22Rv1 (cell line): ENCODE data around the gene ZNF385C.
"Not testable (repeated sequence)": the region's sequence is repeated elsewhere in the genome, so short reads cannot be mapped to it uniquely, and the experiment has no call there.

Source experiments
- H3K27ac ChIP-seq: fragments of 450-650 bp; 2 replicates; pipeline ENCODE4 v1.5.1; 2017
- ZFX ChIP-seq: fragments of 450-650 bp; IDR thresholded peaks from 2 replicates; pipeline ENCODE4 v1.6.1; 2017; ENCODE audit warnings: antibody characterized with exemption, borderline replicate concordance
- TF ChIP-seq, protein P1 (sequence below): fragments of 450-650 bp; IDR thresholded peaks from 2 replicates; pipeline ENCODE4 v1.5.1; 2017; ENCODE audit warnings: mild to moderate bottlenecking

Gene ZNF385C

DNA sequence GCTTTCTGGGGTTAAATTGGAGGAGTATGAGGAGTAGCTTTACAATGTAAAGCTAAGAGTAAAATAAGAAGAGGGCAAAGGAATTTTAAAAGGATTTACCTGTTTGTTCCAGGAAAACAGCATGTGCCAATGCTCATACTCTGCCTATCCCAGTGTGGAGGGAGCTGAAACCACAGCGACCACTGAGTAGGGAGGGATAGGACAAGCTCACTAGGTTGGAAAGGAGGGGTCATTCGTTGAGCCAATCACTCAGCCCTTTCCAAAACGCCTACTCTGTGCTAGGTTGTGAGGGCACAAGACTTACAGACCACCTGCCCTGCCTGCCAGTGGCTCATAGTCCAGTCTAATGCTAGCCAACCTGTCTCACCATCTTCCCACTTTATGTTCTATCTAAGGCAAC lies 79.9 kb downstream of the ZNF385C start:
- peak overlapping the region; percentile 88 for H3K27ac ChIP-seq
- TF ChIP-seq, protein P1, sequence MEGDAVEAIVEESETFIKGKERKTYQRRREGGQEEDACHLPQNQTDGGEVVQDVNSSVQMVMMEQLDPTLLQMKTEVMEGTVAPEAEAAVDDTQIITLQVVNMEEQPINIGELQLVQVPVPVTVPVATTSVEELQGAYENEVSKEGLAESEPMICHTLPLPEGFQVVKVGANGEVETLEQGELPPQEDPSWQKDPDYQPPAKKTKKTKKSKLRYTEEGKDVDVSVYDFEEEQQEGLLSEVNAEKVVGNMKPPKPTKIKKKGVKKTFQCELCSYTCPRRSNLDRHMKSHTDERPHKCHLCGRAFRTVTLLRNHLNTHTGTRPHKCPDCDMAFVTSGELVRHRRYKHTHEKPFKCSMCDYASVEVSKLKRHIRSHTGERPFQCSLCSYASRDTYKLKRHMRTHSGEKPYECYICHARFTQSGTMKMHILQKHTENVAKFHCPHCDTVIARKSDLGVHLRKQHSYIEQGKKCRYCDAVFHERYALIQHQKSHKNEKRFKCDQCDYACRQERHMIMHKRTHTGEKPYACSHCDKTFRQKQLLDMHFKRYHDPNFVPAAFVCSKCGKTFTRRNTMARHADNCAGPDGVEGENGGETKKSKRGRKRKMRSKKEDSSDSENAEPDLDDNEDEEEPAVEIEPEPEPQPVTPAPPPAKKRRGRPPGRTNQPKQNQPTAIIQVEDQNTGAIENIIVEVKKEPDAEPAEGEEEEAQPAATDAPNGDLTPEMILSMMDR, result no peak
- TF ChIP-seq ZFX, result no peak

DNA sequence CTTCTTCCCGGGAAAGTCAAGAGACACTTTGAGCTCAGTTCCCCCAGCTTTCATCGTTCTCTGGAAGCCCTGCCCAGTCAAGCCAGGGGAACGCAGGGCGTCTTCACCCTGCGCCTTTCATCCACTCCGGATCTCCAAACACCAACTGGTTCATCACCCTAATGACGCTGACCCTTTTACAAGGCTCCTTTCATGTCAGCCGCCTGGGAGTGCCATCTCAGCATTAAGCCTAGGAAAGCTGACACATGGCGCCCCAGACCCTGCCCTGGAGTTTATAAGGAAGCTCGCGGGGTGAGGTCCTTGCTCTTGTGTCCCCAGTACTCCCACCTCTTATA lies 80.4 kb downstream of the ZNF385C start:
- H3K27ac ChIP-seq, result peak overlapping the region; percentile 88
- no peak for TF ChIP-seq ZFX
- TF ChIP-seq, protein P1, result no peak

DNA sequence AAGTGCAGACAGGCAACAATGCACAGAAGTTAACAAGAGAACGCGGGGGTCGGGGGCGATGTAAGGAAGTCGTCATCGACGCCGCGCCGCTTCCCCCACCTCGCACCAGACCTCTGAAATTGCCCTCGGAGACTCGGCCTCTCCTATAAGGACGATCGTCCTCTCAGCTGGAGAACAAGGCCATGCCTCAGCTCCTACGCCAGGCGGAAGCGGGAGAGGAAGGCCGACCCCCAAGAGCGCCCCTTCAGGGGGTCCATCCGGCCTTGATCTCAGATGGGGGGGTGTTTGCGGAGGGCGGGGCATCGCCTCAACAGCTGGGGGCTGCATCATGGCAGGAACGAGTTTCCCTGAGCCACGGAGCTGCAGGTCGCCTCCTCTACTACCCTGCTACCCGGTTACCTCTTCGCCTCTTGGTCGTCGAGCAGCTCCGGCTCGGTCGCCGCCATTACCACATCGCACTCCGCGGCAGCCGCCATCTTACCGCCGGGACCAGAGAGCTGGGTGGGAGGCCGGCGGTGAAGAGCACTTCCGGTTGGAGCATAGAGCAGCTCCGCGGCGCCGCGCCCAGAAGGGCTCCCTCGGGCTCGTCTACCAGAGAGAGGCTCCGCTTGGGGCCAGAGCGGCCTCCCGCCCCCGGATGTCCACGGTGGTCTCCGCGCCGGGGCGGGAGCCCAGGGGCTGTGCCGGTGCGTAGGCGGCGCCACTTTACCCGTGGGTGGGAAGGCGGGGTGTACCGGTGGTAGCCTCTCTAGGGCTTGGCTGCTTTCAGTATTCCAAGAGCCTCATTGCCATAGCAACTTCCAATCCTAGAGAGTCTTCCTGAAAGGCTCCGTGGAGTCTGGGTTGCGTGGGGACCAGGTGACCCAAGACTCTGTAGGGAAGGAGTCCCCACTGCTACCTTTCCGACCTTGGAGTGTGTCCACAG lies 81.1 kb downstream of the ZNF385C start, which contains the start of gene DNAJC7:
TSS of gene DNAJC7 (minus strand) at position 499 of the 925 bp plus-strand sequence. CDS start at position 476, 23 bp downstream.
- H3K27ac ChIP-seq, result peak within 1 kb of the TSS; percentile 88
- TF ChIP-seq, protein P1, result peak; percentile 12; the same call in 1 of the 2 replicates
- no peak for TF ChIP-seq ZFX

DNA sequence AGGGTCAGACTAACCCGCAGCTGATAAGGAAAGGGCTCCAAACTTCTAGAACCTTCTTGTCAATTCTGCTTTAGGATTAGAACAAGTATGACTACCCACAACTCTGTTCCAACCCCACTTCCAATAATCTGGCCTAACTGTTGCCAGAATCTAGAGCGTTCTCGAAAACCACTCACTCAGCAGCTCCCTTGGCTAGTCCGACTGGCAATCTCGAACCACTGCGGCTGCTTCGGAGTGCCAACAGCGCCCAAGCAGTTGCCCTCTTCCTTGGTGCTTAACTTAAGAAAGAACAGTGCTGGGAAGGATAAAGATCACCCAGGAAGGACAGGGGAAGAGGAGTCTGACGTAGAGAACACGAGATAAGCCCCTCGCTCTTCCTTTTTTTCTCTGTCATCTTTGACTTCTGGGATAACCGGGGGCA lies 81.9 kb downstream of the ZNF385C start:
- peak overlapping the region; percentile 88 for H3K27ac ChIP-seq
- no peak for TF ChIP-seq ZFX
- TF ChIP-seq, protein P1, result no peak

DNA sequence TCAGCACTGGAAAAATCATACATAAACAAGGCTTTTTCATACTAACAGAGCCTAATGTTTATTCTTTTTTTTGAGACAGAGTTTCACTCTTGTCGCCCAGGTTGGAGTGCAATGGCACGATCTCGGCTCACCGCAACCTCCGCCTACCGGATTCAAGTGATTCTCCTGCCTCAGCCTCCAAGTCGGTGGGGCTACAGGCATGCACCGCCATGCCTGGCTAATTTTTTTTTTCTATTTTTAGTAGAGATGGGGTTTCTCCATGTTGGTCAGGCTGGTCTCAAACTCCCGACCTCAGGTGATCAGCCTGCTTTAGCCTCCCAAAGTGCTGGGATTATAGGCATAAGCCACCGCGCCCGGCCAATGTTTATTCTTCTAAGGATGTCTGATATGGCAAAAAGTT lies 84.5 kb downstream of the ZNF385C start:
- H3K27ac ChIP-seq, result not testable (repeated sequence)

DNA sequence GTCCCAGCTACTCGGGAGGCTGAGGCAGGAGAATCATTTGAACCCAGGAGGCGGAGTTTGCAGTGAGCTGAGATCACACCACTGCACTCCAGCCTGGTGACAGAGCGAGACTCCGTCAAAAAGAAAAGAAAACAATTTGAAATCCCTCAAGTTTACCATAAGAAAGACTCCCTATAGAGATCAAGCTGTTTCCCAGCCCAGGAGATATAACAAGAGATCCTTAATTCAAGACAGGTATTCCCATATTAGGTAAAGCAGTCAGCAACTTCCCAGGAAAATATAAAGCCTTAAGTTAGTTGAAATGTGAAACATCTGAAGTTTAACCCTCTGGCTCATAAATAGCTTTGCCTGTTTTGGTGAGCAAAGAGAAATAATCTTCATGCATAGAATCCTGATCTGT lies 85.9 kb downstream of the ZNF385C start:
- not testable (repeated sequence) for H3K27ac ChIP-seq

DNA sequence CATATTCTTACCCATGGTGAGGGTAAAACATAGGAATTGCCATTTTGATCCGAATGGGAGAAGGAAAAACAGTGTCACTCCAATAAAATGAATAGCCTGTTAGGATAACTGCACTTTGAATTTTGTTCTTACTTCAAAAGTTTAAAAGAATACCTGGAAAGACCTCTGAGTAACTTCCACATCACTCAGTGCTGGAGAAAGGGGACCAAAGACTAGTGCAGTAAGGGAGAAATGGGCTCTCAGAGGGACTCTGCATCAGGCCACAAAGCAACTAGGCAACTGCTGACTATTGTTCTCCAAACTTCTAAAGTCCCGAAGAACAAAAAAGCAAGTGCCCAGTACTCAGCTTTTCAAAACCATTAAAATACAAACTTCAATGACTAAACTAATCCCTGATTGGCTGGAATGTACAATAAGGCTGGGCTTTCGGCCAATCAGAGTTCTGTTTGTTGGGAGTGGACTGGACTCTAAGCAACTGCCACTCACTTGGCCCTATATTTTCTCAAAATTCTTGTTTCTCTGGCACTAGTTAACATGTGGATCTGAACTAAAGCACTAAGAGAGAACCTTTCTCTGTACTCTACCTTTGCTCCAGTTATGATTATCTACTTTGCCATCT lies 87.3 kb downstream of the ZNF385C start:
- H3K27ac ChIP-seq, result peak overlapping the region; percentile 53
- TF ChIP-seq ZFX, result no peak
- TF ChIP-seq, protein P1, result no peak

DNA sequence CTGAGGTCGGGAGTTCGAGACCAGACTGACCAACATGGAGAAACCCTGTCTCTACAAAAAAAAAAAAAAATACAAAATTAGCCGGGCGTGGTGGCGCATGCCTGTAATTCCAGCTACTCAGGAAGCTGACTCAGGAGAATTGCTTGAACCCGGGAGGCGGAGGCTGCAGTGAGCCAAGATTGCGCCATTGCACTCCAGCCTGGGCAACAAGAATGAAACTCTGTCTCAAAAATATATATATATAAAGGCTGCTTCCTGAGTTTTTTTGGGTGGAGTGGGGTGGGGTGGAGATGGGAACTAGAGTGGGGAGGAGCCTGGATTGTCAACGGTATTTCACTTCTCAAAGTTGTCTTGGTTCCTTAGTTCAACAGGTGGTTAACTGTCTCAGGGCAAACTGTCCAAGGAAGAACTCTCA lies 88.0 kb downstream of the ZNF385C start:
- peak overlapping the region; percentile 53; the same call in 1 of the 2 replicates for H3K27ac ChIP-seq
